LHCN-M2 (cell line): ENCODE measurements around the gene LRRC8E. TPM values are rescaled to one million over a fixed set of nuclear protein-coding genes. Genes with fewer than 3 reads are reported as not detected.

Source experiments
- DNase-seq: peaks from one replicate; pipeline ENCODE4 v3.0.0-alpha.2; 2012; ENCODE audit warnings: low read depth
- total RNA-seq: library from RNA; depleted of rRNA; stranded (reverse); fragments of >200 nt; gene quantifications from 2 replicates; pipeline ENCODE4 v1.2.3, GENCODE V29; 2014

LRRC8E gene
- total RNA-seq, 1 experiment from 2014 or later: 1.6 TPM

DNA sequence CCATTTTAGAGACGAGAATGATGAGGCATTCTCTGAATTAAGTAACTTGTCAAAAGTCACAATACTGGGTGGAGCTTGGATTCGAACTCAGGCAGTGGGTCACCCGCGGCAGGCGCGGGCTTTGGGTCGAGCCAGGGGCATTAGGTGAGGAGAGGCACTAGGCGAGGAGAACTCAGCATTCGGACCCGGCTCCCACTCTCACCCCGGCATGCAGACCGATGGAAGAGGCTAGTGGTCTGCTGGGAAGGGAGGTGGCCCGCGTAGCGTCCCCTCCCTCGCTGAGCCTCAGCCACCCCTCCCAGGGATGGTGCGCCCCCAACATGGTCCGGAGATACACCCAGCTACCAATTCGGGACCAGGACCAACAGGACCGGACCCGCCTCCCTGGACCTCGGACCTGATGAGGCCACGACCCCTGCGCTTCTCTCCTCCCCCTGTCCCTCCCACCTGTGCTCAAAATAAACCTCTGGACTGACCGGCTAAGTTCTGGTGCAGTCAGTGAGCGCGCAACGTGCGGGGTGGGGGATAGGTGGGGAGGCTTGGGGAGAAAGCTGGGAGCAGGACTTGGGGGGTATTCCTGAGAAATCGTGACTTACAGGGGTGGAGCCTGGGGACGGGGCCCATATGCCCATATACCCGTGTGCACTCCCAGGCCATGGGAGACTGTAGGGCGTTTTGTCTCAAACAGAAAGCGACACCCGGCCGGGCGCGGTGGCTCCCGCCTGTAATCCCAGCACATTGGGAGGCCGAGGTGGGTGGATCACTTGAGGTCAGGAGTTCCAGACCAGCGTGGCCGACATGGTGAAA is 30.5 kb downstream of the LRRC8E start:
- no peak for DNase-seq

DNA sequence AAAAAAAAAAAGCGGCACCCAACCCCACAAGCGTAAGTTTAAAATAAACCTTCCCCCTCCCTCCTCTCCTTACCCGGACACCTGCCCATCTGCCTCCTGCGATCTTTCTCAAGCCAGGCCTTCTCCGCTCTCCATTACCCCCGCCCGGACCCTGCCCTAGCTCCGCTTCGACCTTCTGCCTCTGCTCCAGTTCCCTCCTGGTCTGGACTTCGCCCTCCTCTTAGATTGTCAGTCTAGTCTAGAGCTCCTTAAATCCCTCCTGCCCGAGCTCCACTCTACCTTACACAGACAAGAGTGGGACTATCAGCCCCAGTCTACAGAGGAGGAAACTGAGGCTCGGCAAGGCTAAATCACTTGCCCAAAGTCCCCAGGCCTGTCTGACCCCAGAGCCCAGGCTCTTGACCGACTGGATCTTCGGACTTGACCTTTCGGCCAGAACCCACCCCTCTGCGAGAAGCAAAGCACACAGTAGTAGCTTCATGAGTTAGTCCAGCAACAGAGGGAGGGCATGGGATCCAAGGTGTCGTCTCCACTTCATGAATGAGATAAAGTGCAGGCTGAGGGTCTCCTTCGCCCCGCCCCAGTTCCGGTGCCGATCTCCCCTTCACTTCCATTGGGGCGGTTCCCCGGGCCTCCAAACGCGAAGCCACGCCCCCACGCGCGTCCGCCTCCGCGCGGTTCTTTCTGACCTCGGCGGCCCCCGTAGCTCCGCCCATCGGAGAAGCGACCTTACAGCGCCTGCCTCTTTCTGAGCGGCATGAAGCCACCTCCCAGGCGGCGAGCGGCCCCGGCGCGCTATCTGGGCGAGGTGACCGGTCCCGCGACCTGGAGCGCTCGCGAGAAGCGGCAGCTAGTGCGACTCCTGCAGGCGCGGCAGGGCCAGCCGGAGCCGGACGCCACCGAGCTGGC is 31.6 kb downstream of the LRRC8E start, which contains the start of gene SNAPC2:
Gene SNAPC2 (plus strand): TSS at position 729 of the 909 bp plus-strand sequence. CDS start 29 bp downstream, at position 758.
- peak; percentile 92 for DNase-seq

DNA sequence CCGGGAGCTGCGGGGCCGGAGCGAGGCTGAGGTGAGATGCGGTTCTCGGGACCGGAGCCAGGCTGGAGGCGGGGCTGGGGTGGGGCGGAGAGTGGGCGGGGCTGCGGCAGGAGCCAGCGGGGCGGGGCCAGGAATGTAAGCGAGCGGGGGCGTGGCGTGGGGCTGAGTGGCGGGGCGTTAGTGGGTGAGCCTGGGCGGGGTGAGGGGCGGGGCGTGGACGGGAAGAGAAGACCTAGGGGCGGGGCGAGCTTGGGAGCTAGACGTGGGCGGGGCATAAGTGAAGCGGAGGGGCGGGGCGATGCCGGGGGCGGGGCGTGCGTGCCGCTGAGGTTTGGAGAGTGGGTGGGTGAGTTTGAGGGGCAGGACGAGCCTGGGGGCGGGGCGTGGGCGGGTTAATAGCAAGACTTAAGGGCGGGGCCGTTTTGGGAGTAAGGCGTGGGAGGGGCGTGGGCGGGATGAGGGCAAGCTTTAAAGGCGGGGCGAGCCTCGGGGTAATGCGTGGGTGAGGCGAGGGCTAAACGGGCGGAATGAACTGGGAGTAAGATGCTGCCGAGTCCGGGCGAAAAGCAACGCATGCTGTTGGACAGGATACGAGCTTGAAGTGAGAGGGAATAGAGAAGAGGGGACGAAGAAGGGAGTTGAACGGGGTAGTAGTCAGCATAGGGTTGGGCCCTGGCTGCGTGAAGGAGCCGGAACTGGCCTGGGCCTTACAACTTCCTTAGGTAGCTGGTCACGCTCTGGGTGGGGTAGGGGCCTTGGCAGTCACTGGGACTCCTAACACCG is 32.4 kb downstream of the LRRC8E start:
- DNase-seq: peak; percentile 92

DNA sequence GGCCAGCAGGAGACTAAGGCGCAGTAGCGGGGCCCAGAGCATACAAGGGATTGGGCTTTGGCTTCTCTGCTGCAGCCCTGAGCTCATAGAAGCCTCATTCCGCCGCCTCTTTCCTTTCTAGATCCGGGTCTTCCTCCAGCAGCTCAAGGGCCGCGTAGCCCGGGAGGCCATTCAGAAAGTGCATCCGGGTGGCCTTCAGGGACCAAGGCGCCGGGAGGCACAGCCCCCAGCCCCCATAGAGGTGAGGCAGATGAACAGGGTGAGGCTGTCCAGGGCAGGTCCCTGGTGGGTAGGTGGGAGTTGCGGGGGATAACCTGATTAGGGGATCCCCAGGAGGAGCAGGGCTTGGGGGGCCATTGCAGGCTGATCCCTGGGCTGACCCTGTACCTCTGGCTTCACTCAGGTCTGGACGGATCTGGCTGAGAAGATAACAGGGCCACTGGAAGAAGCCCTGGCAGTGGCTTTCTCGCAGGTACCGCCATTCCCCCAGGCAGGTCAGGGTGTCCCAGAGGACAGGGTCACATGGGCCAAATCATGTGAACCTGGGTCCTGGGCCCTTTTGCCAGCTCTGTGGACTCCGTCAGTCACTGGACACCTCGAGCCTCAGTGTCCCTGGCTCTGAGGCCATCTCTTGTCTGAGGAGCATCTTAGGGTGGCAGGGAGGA is 33.1 kb downstream of the LRRC8E start:
- DNase-seq: no peak

DNA sequence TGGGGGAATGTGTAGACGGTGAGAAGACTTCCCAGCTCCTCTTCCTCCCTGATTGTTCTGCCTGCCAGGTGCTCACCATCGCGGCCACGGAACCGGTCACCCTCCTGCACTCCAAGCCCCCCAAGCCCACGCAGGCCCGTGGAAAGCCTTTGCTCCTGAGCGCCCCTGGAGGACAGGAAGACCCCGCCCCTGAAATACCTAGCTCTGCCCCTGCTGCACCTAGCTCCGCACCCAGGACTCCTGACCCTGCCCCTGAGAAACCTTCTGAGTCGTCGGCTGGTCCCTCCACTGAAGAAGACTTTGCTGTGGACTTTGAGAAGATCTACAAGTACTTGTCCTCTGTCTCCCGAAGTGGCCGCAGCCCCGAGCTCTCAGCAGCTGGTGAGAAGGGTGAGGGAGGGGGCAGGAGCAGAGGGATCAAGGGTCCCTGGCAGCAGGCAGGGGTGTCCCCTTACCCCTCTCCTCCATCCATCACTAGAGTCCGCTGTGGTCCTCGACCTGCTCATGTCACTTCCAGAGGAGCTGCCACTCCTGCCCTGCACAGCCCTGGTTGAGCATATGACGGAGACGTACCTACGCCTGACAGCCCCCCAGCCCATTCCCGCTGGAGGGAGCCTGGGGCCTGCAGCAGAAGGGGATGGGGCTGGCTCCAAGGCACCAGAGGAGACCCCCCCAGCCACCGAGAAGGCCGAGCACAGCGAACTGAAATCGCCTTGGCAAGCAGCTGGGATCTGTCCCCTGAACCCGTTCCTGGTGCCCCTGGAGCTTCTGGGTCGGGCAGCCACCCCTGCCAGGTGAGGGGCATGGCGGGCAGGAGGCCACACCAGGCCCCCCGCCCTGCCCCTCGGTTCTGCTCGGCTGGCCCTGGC is 33.9 kb downstream of the LRRC8E start:
- DNase-seq: no peak

DNA sequence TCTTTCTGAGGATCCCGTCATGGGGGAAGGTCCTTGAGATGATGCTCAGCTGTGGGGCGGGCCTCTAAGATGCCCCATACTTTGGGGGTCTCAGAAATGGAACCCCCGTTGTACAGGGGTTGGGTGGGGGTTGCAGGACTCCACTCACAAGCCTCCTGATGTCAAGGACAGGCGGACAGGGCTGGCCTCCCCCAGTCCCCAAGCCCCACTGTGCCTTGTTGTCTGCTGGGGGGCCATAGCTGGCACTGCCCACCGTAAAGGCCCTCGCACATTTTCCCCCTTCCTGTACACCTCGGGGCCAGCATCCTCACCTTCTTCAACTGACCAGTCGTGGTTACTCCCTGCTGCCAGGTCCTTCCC is 34.5 kb downstream of the LRRC8E start:
- no peak for DNase-seq

DNA sequence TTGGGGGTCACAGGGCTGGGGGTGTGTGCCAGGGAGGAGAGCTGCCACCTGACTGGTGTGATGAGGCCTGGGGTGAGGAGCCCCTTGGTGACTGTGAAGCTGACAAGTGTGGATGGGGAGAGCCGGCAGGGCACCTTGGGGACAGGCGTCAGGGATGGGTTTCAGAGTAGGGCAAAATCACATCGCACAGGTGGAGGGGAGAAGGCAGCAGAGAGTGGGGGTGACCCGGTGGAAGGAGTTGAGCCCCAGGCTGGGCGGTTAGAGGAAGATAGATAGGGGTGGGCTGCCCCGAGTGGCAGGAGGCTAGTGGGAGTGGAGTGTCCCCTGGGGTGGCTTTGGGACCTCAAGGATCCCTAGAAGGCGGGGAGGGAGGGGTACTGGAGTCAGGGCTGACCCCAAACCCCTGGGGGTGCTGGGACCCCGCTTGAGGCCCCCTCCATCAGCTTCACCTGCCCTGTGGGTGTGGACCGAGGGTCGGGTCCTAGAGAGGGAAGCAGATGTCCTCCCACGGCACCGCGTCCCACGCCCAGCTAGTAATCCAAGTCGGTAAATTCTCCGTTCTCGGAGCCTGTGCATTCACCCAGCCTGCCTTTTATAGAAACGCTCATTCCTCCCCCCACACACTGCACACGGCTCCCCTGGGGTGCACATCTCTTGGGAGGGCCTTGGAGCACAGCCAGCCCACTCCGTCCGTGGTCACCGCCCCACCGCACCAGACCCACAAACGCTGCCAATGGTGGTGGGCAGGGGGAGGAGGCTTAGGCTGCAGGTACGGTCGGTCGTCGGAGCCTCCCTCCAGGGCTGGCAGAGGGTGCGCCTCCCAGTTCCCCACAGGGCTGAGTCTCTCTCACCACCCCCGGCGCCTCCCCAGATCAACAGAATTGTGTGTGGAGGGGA is 35.2 kb downstream of the LRRC8E start:
- DNase-seq: no peak

DNA sequence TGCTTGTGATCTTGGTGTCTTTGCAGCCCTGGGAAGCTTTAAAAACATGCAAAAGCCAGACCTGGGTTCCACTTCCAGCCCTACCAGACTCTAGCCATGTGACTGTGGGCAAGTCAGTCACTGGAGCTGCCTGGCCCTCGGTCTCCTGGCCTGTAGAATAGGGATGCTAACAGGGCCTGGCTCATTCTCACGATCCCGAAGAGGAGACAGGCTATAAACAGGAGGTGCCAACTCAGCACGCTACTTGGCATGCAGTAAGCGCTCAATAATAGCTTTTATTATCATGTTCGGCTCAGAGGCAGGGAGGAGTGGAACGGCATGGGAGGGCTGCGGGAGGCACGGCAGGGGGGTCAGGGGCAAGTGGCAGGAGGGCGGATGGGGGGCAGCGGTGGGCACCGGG is 35.9 kb downstream of the LRRC8E start:
- DNase-seq: no peak

DNA sequence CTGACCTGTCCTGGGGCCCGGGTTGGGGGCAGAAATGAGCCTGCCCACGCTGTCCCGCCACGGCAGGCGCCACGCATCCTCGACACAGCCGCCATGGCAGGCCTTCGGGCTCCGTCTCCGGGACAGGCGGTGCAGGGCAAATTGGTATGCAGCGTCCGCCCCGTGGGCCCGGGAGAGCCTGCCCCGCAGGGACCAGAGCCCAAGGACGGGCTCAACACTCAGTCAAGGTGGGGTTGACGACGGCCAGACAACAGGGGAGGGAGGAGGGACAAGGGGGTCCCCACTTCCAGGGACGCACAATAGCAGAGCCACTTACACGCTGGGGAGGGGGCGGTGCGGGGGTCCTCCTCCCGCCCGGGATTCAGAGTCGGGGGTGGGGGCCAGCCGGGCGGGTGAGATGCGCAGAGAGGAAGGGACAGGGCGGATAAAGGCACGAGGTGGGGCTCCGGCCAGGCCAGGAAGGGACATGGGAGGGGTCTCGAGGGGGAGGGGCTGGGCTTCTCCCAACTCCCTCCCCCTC is 36.4 kb downstream of the LRRC8E start:
- no peak for DNase-seq

DNA sequence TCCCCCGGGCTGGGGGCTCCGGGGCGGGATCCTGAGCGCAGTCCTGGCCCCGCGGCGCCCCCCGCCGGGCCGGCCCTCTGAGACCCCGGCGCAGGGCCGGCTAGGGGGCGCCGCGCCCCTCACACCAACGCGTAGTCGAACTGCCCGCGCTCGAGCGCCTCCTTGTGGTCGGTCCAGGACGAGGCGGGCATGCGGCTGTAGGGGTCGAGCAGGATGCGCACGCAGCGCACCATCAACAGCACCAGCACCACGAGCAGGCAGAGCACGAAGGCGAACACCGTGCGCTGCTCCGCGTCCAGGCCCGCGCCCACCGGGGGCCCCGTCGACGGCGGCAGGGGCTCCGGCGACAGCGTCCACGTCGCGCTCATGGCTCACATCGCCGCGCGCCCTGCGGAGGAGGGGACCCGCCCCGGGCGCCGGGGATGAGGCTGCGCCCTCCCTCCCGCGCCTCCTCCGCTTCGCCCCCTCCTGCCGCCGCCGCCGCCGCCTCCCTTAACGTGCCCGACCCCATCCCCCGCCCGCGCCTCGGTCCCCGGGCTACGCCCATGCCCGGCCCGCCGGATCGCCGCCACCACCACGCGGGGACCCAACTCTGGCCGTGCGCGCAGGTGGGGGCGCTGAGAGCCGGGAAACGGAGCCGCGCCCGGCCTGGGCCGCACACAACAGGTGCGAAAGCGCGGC is 37.0 kb downstream of the LRRC8E start:
- DNase-seq: peak; percentile 54

DNA sequence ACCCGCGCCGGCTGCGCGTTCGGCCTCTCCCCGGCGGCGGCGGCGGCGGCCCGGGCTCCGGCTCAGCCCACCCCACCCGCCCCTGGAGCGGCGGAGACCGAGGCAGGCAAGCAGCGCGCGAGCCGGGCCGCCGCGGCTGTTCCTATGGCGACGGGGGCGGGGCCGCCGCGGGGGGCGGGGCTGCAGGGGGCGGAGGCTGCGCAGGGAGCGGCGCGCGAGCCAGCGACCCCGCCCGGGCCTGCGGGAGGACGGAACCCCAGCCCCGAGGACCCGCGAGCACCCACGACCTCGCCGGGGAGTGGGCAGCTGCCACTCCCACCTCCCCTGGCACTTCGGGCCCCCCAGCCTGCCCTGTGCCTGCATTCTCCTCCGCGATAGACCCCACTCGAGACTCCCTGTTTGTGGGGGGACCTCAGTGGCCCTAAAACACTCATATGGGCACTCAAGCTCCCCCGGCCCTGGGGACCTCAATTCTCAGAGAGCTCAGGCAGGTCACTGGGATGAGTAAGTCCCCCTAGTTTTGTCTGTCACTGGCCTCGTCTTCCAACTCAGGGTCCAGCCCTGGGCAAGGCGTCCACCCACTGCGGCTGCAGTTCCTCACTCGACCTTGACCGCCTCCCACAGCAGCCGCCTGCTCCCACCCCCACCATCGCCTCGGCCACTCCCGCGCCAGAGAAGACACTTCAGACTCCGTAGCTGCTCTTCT is 37.9 kb downstream of the LRRC8E start, which contains the start of gene CTXN1:
Gene CTXN1 (minus strand): TSS at position 115 of the 706 bp plus-strand sequence. CDS start 597 bp downstream, outside the sequence.
- DNase-seq: no peak

DNA sequence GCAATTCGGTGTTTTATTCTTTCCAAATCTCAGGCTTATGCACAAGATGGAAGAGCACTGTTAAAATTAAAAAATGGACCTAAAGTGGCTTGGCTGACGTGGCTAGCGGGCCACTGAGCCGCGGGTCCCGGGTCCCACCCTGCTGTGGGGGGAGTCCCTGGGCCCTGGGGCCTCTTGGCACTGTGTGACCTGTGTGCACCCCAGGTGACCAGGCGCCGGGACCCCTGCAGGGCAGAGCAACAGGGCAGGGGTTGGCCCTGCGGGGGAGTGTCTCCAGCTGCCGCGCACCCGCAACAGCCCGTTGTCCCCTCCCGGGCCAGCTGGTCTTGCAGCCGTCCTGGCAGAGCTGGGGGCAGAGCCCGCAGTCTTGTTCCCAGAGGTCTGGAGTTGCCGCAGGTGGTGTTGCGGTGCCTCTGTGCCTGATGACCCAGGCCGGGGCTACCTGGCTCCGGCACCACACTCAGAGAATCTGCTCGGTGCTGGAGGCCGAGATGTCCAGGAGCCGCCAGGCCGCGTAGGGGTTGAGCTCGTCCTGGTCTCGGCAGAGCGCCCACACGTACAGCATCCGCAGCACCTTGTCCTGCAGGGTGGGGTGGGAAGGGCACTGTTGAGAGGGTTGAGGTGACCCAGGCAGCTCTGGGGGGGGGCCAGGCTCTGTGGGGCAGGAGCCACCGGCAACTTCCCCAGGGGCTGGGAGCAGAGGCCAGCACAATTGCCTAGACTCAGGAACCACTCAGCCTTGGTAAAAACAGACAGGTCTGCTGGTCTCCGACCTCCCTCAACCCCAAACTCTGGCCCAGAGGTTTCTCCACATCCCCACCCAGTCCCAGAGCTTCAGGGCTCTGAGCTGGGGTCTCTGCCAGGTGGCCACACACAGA is 38.7 kb downstream of the LRRC8E start:
- no peak for DNase-seq

DNA sequence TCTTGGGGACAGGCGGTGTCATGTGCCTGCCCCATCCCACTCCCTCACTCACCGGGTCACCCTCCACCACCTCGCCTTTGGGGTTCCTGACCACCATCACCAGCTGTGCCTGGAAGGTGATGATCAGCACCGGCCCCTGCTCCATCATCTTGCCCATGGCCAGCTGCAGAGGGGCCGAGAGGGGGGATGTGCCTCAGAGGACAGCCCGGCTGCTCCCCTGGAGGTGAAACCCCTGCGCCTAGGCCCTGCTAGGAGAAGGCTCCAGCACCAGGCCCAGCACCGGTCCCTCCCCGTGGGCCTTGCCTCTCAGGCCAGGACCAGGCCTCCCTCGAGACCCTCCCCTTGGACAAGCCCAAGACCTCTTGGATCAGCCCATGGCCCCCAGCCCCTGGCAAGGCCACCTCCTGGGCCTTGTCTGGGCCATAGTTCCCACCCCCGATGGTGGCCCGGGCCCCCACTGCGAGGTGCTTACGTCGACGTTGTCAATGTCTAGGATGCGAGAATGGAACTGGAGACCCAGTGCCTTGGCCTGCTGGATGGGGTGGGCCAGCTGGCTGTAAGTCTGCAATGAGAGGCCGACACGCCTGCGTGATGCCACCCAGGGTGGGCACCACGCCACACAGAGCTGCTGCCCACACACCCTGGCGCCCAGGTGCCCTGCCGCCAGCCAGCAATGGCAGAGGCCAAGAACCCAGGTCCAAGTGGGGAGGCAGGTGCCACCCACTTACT is 39.5 kb downstream of the LRRC8E start:
- DNase-seq: no peak

DNA sequence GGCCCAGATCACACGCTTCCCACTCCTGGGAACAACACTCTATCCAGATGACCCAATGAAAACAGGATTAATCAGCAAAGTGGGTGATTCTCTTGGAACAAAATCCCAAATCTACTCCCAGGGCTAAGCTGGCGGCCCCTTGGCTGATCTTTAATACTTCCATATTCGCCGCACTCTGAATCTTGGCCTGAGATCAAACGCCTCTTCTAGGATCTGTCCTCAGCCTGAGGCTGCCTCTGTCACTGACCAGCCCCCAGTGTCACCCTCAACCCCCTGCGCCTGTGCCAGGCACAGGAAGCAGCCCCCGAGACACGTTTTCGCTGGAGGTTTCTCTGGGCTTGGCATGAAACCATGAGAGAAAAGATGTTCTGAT is 40.0 kb downstream of the LRRC8E start:
- no peak for DNase-seq

DNA sequence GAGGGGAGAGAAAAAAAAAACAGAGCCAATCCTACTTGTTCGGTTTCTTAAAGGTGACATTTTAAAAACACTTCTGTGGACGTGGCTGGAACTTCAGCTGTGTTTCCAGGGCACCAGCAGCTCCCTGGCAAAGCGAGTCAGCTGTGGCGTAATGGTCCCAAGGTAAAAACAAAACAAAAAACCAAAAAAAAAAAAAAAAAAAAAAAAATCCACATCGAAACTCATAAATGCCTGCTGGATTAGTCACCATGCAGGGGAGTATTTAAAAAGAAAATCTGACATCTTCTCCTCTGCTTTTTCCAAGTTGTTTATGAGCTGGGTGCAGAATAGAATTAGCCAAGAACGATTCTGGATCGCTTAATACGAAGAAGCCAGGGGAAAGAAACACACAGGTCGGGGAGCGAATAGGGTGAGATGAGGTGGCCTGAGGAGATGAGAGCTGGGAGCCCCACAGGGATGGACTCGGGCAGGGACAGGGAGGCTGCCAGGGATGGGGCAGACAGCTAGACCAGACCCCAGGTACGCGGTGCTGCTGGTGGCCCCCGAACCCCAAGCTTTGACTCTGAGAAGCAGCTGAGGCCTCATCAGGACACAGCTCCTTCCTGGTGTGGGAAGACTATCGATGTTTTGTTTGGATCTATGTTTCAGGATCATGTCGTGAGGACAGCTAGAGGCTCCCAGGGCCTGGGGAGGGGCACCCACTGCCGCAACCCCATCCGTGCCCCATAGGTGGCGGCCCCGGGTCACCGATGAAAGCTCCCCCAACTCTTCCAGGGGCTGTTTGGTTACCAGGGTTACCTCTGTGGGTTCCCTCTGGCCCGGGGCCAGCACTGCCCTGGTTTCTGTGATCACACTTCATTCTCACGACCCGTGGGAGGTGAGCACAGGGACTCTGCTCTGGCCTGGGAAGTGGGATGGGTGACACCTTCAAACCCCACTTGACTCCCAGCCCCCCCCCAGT is 40.7 kb downstream of the LRRC8E start:
- DNase-seq: peak; percentile 78
